GM21390 (cell line): ENCODE results near the gene GLCE.
"Not testable (repeated sequence)": the region's sequence is repeated elsewhere in the genome, so short reads cannot be mapped to it uniquely, and the experiment has no call there.

ENCODE experiments used
- ATAC-seq: cut with Tn5 transposase; IDR thresholded peaks from one replicate; pipeline ENCODE4 v1.9.1; 2021; ENCODE audit not compliant: unreplicated experiment

GLCE gene

GRCh38 chr15:69265347-69265955 lies 105.0 kb downstream of the GLCE start:
- no peak for ATAC-seq

DNA sequence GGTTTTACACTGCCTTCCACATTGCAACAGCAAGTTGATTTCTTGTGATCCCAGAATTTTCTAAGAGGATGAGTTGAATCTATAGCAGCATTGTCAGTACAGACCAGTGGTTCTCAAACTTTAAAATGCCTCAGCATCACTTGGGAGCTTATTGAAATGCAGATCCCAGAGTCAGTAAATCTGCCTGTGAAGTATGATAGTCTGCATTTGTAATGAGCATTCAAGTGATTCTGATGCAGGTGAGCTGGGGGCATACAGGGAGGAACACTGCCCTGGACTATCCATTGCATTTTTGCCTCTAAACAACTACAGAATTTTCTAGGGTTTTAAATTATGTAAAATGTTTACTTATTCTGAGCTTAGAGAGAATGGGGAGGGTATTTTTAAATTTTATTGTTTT lies 110.8 kb downstream of the GLCE start:
- ATAC-seq, result no peak

DNA sequence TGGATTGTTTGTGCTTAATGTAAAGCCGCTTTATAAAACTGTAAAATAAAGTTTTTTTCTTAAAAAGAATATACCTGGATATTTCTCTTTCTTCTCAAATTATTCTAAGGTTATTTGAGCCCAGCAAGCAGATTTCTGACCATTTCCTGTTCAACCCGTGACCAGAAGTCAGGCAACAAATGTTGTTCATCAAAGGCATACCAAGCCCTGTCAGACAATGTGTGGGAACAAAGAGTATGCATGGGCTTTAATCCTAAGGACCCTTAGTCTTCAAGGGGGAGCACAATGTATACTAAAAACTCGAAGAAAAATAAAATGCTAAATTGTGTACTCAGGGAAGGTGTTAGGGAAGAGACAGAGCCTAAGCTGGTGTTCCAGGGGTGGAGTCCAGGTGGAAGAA lies 111.7 kb downstream of the GLCE start:
- no peak for ATAC-seq

DNA sequence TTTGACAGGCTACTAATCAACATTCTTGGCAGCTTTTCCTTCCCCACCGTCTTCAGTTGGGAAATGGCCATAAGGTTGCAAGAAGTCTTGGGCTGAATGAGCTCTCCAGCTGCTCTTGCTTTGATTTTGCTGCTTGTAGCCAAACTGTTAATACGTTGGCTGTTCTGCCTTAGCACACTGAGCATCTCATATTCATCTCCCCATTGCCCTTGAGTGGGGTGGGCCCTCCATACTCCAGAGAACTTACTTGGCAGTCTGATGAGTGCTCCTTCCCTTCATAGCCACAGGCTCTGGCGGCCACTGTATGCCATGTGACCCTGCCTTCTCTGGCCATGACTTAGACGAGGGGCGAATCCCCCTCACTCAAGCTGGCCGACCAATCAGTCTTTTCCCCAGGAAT lies 112.5 kb downstream of the GLCE start:
- ATAC-seq, result no peak

GRCh38 chr15:69275074-69275670 lies 114.7 kb downstream of the GLCE start:
- no peak for ATAC-seq

DNA sequence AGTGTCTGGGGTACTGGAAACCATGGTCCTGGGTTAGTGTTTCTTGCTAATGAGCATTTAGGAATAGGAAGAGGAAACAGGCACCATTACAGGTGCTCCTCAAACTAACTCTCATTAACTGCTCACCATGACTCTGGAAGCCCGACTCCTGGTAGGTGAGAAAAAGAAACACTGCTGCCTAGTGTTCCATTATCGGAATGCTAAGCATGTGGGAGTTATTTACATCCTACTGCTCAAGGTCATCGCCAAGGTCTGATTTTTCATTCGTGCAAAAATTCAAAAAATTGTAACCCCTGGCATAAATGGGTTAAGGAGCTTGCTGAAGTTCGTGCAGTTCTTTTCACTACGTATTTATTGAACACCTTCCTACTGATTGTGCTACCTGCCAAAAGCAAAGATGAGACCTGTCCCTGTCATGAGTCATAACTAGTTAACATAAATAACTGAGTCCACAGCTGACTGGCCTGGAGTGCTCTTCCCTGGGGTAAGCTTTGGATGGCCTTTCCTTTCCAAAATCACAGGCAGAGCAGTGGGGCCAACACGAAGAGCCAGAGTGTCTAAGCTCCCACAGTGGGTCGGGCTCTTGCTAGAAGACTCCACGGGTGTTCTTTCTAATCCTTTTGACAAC lies 115.6 kb downstream of the GLCE start:
- ATAC-seq, result no peak

GRCh38 chr15:69277316-69277715 lies 116.9 kb downstream of the GLCE start:
- no peak for ATAC-seq

- no peak for ATAC-seq
Observed at GRCh38 chr15:69279636-69280035, 119.2 kb downstream of the GLCE start.

GRCh38 chr15:69280783-69281182 lies 120.3 kb downstream of the GLCE start:
- ATAC-seq, result no peak

DNA sequence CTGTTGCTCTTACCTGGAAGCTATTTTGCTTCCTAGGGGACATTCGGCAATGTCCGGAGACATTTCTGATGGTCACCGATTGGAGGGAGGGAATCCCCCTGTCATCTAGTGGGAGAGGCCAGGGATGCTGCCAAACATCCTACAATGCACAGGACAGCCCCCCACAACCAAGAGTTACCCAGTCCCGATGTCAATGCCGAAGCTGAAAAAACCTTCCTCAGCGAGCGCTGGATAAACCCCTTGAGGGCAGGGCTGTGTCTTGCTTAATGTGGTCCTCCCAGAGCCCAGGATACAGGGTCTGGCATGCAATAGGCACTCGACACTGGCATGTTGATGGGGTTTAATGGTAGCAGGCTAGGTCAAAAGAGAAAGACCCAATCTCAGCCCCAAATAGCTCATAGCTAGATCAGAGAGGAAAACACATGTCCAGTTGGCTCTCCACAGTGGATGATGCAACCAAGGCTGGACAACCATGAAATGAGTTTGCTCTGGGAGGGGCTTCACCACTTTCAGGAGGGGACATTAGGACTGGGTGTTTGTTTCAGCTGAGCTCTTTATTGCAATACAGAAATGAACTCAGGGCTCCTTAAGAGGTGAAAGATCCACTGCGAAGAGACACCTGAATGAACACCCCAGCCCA lies 121.8 kb downstream of the GLCE start:
- no peak for ATAC-seq

DNA sequence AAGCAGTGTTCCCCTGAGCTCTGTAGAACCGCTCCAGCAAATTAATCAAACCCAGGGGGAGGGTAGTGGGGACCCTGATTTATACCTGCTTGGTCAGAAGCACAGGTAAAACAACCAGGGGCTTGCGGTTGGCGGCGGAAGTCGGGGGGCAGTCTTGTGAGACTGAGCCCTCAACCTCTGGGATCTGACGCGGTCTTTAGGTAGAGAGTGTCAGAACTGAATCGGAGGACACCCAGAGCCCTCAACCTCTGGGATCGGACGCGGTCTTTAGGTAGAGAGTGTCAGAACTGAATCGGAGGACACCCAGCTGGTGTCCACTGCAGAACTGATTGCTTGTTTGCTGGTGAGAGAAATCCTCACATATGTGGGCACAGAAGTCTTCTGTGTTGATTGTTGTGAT lies 125.4 kb downstream of the GLCE start:
- no peak for ATAC-seq

DNA sequence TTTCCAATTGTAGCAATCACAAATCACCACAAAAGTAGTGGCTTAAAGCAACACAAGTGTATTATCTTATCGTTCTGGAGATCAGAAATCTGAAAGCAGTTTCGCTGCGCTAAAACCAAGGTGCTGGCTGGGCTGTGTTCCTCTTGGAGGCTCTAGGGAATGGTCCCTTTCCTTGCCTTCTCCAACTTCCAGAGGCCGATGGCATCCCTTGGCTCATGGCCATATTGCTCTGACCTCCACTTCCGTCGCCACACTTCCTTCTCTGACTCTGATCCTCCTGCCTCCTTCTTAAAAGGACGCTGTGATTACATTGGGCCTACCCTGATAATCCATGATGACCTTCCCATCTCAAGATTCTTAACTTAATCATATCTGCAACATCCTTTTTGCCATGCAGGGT lies 127.6 kb downstream of the GLCE start:
- ATAC-seq, result no peak

DNA sequence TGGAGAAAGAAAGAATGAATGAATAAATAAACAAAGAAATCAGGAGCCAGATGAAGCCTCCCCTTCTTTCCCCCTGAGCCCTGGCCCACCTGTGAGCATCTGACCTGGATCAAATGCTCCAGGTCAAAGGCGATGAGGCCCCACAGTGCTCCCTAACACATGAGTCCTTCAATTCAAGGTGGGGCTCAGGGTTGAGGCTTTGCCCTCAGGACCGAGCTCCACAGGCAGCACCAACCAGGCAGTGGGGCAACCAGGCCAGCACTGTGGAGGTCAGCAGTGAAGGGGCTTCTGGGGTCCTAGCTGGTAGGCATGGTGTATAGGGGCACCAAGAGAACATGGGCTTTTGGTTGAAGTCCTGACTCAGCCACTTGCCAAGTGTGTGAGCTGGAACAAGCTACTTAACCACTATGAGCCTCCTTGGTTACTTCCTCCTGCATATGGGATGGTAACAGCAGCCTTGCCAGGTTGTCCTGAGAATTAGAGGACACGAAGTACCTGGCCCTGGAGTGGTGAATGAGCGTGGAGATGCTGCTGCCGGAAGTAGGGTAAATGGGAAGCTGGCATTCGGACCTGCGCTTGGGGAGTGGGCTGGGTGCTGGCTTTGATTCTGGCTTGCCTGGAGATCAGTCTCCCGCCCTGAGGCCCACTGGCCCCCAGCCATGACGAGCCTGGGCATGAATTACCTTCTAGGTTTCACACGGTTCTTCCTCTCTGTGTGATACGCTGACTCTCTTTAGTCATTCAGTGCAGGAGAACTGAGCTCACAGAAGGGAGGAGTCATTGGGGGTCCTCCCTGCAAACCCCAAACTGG lies 128.3 kb downstream of the GLCE start:
- ATAC-seq, result no peak

DNA sequence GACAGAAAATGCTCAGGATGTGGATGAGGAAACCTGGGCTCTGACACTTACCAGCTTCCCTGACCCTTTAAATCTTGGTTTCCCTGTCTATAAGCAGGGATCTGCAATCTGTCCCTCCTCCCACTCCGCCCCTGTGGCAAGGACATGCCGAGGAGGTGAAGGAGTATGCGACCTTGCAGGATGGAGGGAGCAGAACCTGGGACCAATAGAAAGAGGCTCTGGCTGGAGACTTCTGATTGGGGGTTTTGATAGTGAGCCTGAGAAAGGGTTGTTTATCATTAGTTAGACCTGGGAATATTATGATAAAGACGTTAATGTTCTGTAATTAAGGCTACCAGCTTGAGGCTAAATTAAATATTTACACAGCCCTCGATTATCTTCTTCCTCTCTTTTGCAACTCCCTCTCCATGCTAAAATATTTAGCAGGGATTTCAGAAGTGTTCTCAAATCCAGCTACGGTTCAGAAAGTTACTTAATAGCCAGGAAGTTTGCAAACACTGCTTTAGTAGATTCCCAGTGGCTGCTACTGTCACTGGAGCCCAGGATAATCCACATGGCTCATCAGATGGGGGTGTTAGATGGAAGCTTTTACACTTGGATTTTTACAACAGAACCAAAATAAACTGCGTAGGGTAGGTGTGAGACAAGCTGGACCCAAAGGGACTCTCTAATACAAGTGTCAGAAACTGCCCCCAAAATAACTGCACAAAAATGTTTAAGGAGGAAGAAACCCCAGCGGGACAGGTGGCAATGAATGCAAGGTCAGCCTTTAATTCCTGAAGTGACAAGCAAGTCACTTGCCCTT lies 129.1 kb downstream of the GLCE start:
- no peak for ATAC-seq

DNA sequence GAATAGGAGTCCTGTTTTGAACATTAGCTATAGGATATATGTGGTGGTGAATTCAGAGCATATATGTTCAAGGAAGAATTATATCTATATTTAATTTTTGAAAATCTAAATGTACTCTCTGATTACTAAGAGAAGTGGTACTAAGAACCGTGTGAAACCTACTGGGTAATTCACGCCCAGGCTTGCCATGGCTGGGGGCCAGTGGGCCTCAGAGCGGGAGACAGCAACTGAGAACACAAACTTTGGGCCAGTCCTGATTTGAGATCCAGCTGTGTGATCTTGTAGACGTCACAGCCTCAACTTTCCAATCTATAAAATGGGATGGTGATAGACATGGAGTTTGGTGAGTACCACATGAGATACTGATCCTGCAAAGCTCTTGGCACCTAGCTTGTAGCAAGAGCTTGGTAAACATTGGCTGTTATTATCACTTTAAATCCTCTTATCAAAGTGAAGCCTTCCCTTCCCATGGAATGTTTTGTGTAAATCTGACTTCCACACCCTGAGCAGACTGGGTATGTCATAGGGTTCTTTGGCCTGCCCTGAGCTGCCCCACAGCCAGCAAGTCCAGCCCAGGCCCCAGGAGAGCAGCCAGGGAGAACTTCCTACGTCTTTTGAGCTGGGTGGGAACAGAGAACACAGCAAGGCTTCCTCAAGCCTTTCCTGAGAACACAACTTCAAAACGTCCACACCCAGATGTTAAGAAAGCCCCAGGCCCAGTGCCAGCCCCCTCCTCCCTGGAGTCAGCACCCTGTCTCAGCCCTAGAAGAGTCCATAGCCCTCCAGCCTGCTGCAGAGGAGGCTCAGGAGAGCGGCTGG lies 130.1 kb downstream of the GLCE start:
- no peak for ATAC-seq

GRCh38 chr15:69291651-69292050 lies 131.2 kb downstream of the GLCE start:
- not testable (repeated sequence) for ATAC-seq

GRCh38 chr15:69292826-69293420 lies 132.5 kb downstream of the GLCE start:
- no peak for ATAC-seq

DNA sequence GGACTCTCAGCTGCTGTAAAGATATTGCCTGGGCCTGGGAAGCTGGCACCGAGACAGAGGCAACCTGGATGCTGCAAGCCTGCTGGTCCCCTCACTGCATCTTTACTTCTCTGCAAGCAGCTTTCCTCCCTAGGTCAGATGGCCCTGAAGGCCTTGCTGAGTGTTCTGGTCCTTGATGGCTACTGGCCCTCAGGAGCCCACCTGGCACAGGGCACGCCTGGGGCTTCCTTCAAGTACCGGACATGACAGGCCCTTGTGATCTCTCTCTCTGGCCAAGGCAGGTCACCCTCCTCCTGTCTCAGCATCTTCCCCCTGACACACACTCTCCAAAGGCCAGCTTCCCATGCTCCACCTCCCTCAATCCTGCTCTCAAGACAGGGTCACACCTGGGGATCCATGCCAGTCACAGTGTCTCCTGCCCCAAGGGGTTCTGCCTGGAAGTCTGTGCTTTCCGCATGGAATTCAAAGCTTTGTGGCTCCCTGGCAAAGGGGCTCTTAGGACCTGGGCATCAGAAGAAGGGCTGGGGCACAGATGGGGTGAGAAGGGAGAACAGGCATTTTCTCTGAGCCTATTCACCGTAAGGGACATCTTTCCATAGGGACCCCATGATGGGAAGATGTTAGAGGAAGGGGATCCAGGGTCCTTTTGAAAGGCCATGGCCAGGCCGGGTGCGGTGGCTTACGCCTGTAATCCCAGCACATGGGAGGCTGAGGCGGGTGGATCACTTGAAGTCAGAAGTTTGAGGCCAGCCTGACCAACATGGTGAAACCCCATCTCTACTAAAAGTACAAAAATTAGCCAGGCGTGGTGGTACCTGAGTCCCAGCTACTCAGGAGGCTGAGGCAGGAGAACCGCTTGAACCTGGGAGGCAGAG lies 133.5 kb downstream of the GLCE start:
- no peak for ATAC-seq
